ENCODE data around the gene CEP164. TPM values are rescaled to one million over a fixed set of nuclear protein-coding genes. Genes with fewer than 3 reads are reported as not detected.

The CEP164 gene
- total and polyA plus RNA-seq, 2 experiments from 2014 or later: 13.9 to 23.8 TPM

DNA sequence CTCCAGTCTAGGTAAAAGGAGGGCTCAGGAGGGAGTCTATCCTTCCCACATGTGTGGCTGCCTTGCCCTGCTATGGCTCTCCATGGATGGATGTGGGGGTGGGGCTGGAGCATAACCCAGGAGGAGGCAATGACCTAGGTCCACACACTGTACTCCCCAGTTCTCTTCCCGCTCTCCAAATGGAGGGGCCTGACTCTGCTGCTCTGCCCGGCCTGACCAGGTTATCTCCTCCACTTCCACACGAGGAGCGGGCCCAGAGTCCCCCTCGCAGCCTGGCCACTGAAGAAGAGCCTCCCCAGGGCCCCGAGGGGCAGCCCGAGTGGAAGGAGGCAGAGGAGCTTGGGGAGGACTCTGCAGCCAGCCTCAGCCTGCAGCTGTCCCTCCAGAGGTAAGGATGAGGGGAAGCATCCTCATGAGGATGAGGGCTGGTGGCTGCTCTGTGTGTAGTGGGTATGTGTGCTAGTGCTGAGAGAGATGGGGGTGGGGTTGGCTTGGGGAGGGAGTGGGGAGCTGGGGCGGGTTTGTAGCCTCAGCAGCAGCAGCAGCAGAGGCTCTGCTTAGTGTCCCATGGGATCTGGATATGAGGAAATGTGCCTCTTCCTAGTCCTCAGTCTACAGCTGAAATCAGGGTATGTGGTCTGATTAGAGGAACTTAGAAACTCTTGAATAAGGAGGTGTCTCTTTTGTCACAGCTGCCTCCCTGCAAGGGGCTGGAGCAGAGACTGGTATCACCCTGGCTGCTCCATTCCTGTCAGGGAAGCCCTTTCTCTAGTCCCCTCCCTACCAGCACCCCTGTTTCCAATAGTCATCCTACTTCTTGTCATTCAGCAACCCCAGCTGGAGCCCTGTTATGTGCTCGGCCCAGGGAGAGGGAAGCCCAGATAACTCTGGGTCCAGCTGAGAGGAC lies 54.1 kb downstream of the CEP164 start:
- H3K36me3 Mint-ChIP-seq (ENCODE audit: low read depth): 0 out of 3 replicates have a peak, but pooled peaks cover 6% of the 10 kb centered on the region
- TF ChIP-seq CREB1 (CRISPR knock-in tag; IDR thresholded peaks at IDR 0.05; ENCODE audit: low read depth): no peak
- TF ChIP-seq, protein P1, sequence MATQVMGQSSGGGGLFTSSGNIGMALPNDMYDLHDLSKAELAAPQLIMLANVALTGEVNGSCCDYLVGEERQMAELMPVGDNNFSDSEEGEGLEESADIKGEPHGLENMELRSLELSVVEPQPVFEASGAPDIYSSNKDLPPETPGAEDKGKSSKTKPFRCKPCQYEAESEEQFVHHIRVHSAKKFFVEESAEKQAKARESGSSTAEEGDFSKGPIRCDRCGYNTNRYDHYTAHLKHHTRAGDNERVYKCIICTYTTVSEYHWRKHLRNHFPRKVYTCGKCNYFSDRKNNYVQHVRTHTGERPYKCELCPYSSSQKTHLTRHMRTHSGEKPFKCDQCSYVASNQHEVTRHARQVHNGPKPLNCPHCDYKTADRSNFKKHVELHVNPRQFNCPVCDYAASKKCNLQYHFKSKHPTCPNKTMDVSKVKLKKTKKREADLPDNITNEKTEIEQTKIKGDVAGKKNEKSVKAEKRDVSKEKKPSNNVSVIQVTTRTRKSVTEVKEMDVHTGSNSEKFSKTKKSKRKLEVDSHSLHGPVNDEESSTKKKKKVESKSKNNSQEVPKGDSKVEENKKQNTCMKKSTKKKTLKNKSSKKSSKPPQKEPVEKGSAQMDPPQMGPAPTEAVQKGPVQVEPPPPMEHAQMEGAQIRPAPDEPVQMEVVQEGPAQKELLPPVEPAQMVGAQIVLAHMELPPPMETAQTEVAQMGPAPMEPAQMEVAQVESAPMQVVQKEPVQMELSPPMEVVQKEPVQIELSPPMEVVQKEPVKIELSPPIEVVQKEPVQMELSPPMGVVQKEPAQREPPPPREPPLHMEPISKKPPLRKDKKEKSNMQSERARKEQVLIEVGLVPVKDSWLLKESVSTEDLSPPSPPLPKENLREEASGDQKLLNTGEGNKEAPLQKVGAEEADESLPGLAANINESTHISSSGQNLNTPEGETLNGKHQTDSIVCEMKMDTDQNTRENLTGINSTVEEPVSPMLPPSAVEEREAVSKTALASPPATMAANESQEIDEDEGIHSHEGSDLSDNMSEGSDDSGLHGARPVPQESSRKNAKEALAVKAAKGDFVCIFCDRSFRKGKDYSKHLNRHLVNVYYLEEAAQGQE (IDR thresholded peaks at IDR 0.05; ENCODE audit: unreplicated experiment): no peak
- H3K4me1 ChIP-seq (ENCODE audit: insufficient read depth): no peaks in the 10 kb centered on the region
- no peaks in the 10 kb centered on the region for H3F3A ChIP-seq (replicated peaks; ENCODE audit: low read depth)
- H3K9me3 Mint-ChIP-seq: no peaks in the 10 kb centered on the region
- H3K36me3 ChIP-seq (ENCODE audit: insufficient read depth): no peaks in the 10 kb centered on the region
- ATAC-seq (no peak; the same call in 2 of the 3 replicates), DNase-seq (ENCODE audit: low spot score) (no peak)
- no peak overlapping the region for H3K4me3 Mint-ChIP-seq
- H3K79me2 ChIP-seq (replicated peaks; ENCODE audit: insufficient read depth): no peaks in the 10 kb centered on the region
- H3K27me3 ChIP-seq (ENCODE audit: insufficient read depth): no peaks in the 10 kb centered on the region
- no peak overlapping the region for H3K4me3 ChIP-seq
- H3K27ac Mint-ChIP-seq: no peak overlapping the region
- H3K27me3 Mint-ChIP-seq (ENCODE audit: insufficient read depth, low read depth, poor library complexity): no peaks in the 10 kb centered on the region
- H3K27ac ChIP-seq (ENCODE audit: low read depth): no peak overlapping the region
- H3K4me2 ChIP-seq: no peak overlapping the region
- peaks cover 9% of the 10 kb centered on the region; the same call in 2 of the 3 replicates for H3K4me1 Mint-ChIP-seq
- H2AFZ ChIP-seq: no peak overlapping the region
- no peaks in the 10 kb centered on the region for H3K9me2 ChIP-seq (ENCODE audit: insufficient read depth)
- H4K20me1 ChIP-seq (replicated peaks; ENCODE audit: insufficient read depth): no peaks in the 10 kb centered on the region; the same call in 1 of the 2 replicates

DNA sequence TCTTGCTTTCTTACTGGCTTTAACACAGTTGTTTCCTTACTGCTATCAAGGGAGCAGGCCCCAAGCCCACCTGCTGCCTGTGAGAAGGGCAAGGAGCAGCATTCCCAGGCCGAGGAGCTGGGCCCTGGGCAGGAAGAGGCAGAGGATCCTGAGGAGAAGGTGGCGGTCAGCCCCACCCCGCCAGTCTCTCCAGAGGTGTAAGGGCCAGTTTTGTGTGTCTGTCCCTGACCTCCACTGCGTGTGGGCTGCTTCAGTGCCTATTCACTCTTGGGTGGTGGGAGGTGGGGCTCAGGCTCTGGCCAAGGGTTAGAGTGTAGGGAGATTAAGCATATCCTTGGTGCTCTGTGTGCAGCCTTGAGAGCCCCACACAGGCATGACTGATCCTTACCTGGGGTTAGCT lies 55.1 kb downstream of the CEP164 start:
- Histone ChIP-seq H3K9me2 (ENCODE audit: insufficient read depth) (no peaks in the 10 kb centered on the region), H4K20me1 (replicated peaks; ENCODE audit: insufficient read depth) (no peaks in the 10 kb centered on the region; the same call in 1 of the 2 replicates), H3K79me2 (replicated peaks; ENCODE audit: insufficient read depth) (no peaks in the 10 kb centered on the region), H3K4me1 (ENCODE audit: insufficient read depth) (no peaks in the 10 kb centered on the region), H3K4me2 (no peak overlapping the region), H3K27ac (ENCODE audit: low read depth) (no peak overlapping the region), H2AFZ (no peak overlapping the region), H3K27me3 (ENCODE audit: insufficient read depth) (no peaks in the 10 kb centered on the region), H3F3A (replicated peaks; ENCODE audit: low read depth) (no peaks in the 10 kb centered on the region), H3K36me3 (ENCODE audit: insufficient read depth) (no peaks in the 10 kb centered on the region), H3K4me3 (no peak overlapping the region)
- DNase-seq (ENCODE audit: low spot score) (no peak), ATAC-seq (no peak)
- H3K9me3 Mint-ChIP-seq: no peaks in the 10 kb centered on the region
- no peak overlapping the region for H3K27ac Mint-ChIP-seq
- 0 out of 3 replicates have a peak, but pooled peaks cover 6% of the 10 kb centered on the region for H3K36me3 Mint-ChIP-seq (ENCODE audit: low read depth)
- TF ChIP-seq, protein P2, sequence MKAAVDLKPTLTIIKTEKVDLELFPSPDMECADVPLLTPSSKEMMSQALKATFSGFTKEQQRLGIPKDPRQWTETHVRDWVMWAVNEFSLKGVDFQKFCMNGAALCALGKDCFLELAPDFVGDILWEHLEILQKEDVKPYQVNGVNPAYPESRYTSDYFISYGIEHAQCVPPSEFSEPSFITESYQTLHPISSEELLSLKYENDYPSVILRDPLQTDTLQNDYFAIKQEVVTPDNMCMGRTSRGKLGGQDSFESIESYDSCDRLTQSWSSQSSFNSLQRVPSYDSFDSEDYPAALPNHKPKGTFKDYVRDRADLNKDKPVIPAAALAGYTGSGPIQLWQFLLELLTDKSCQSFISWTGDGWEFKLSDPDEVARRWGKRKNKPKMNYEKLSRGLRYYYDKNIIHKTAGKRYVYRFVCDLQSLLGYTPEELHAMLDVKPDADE (IDR thresholded peaks at IDR 0.05): no peak
- TF ChIP-seq, protein P3, sequence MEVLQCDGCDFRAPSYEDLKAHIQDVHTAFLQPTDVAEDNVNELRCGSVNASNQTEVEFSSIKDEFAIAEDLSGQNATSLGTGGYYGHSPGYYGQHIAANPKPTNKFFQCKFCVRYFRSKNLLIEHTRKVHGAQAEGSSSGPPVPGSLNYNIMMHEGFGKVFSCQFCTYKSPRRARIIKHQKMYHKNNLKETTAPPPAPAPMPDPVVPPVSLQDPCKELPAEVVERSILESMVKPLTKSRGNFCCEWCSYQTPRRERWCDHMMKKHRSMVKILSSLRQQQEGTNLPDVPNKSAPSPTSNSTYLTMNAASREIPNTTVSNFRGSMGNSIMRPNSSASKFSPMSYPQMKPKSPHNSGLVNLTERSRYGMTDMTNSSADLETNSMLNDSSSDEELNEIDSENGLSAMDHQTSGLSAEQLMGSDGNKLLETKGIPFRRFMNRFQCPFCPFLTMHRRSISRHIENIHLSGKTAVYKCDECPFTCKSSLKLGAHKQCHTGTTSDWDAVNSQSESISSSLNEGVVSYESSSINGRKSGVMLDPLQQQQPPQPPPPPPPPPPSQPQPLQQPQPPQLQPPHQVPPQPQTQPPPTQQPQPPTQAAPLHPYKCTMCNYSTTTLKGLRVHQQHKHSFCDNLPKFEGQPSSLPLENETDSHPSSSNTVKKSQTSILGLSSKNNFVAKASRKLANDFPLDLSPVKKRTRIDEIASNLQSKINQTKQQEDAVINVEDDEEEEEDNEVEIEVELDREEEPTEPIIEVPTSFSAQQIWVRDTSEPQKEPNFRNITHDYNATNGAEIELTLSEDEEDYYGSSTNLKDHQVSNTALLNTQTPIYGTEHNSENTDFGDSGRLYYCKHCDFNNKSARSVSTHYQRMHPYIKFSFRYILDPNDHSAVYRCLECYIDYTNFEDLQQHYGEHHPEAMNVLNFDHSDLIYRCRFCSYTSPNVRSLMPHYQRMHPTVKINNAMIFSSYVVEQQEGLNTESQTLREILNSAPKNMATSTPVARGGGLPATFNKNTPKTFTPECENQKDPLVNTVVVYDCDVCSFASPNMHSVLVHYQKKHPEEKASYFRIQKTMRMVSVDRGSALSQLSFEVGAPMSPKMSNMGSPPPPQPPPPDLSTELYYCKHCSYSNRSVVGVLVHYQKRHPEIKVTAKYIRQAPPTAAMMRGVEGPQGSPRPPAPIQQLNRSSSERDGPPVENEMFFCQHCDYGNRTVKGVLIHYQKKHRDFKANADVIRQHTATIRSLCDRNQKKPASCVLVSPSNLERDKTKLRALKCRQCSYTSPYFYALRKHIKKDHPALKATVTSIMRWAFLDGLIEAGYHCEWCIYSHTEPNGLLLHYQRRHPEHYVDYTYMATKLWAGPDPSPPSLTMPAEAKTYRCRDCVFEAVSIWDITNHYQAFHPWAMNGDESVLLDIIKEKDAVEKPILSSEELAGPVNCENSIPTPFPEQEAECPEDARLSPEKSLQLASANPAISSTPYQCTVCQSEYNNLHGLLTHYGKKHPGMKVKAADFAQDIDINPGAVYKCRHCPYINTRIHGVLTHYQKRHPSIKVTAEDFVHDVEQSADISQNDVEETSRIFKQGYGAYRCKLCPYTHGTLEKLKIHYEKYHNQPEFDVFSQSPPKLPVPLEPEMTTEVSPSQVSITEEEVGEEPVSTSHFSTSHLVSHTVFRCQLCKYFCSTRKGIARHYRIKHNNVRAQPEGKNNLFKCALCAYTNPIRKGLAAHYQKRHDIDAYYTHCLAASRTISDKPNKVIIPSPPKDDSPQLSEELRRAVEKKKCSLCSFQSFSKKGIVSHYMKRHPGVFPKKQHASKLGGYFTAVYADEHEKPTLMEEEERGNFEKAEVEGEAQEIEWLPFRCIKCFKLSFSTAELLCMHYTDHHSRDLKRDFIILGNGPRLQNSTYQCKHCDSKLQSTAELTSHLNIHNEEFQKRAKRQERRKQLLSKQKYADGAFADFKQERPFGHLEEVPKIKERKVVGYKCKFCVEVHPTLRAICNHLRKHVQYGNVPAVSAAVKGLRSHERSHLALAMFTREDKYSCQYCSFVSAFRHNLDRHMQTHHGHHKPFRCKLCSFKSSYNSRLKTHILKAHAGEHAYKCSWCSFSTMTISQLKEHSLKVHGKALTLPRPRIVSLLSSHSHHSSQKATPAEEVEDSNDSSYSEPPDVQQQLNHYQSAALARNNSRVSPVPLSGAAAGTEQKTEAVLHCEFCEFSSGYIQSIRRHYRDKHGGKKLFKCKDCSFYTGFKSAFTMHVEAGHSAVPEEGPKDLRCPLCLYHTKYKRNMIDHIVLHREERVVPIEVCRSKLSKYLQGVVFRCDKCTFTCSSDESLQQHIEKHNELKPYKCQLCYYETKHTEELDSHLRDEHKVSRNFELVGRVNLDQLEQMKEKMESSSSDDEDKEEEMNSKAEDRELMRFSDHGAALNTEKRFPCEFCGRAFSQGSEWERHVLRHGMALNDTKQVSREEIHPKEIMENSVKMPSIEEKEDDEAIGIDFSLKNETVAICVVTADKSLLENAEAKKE (CRISPR knock-in tag; IDR thresholded peaks at IDR 0.05): no peak
- TF ChIP-seq ZNF331 (CRISPR knock-in tag; IDR thresholded peaks at IDR 0.05; ENCODE audit: low read depth) (no peak), JUNB (IDR thresholded peaks at IDR 0.05; ENCODE audit: unreplicated experiment) (no peak)
- peaks cover 9% of the 10 kb centered on the region; the same call in 2 of the 3 replicates for H3K4me1 Mint-ChIP-seq
- H3K27me3 Mint-ChIP-seq (ENCODE audit: insufficient read depth, low read depth, poor library complexity): no peaks in the 10 kb centered on the region
- no peak overlapping the region for H3K4me3 Mint-ChIP-seq
